Measurements from ENCODE around the gene ETNPPL.

ETNPPL gene

DNA sequence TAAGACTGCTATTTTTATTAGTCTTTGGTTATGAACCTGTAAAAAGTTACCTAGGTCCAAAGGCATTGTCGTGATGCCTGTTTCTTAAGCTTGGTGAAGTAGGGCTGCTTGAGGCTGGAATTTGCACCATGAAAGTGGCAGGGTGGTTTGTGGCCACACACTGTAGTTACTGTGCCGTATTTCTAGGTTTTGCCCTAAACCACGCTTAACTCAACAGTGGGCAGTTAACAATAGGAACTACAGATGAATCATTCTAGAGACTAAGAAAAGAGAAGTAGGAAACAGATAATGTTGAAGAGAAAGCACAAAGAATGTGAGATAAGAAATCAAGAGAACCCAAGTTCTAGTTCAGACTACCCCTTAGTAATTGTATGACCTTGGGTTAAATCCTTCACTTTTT lies 11.5 kb downstream of the ETNPPL start:
- Histone ChIP-seq H3K36me3 (ENCODE audit: control insufficient read depth, low read depth, low read length) (no peaks in the 10 kb centered on the region), H3K27me3 (ENCODE audit: control insufficient read depth, insufficient read depth, low read length) (no peaks in the 10 kb centered on the region), H3K9ac (ENCODE audit: low read length) (no peak overlapping the region), H3K9me3 (ENCODE audit: control insufficient read depth, low read depth, low read length) (no peaks in the 10 kb centered on the region), H3K4me1 (ENCODE audit: control insufficient read depth, low read depth, low read length) (no peaks in the 10 kb centered on the region), H3K27ac (ENCODE audit: low read length) (no peak overlapping the region), H3K4me3 (ENCODE audit: low read length) (no peak overlapping the region)

- H3K27me3 ChIP-seq (ENCODE audit: control insufficient read depth, insufficient read depth, low read length): no peaks in the 10 kb centered on the region
- H3K36me3 ChIP-seq (ENCODE audit: control insufficient read depth, low read depth, low read length): no peaks in the 10 kb centered on the region
Measured at GRCh38 chr4:108749119-108749518, 13.7 kb downstream of the ETNPPL start.

GRCh38 chr4:108746511-108746910 lies 16.3 kb downstream of the ETNPPL start:
- Histone ChIP-seq H3K27ac (ENCODE audit: low read length) (no peak overlapping the region), H3K36me3 (ENCODE audit: control insufficient read depth, low read depth, low read length) (no peaks in the 10 kb centered on the region), H3K9ac (ENCODE audit: low read length) (no peak overlapping the region), H3K4me1 (ENCODE audit: control insufficient read depth, low read depth, low read length) (no peaks in the 10 kb centered on the region), H3K27me3 (ENCODE audit: control insufficient read depth, insufficient read depth, low read length) (no peaks in the 10 kb centered on the region), H3K9me3 (ENCODE audit: control insufficient read depth, low read depth, low read length) (no peaks in the 10 kb centered on the region), H3K4me3 (ENCODE audit: low read length) (no peak overlapping the region)

More at GRCh38 chr4:108749119-108749518, 13.7 kb downstream of the ETNPPL start:
- Histone ChIP-seq H3K4me3 (ENCODE audit: low read length) (no peak overlapping the region), H3K4me1 (ENCODE audit: control insufficient read depth, low read depth, low read length) (no peaks in the 10 kb centered on the region), H3K9ac (ENCODE audit: low read length) (no peak overlapping the region), H3K9me3 (ENCODE audit: control insufficient read depth, low read depth, low read length) (no peaks in the 10 kb centered on the region), H3K27ac (ENCODE audit: low read length) (no peak overlapping the region)

DNA sequence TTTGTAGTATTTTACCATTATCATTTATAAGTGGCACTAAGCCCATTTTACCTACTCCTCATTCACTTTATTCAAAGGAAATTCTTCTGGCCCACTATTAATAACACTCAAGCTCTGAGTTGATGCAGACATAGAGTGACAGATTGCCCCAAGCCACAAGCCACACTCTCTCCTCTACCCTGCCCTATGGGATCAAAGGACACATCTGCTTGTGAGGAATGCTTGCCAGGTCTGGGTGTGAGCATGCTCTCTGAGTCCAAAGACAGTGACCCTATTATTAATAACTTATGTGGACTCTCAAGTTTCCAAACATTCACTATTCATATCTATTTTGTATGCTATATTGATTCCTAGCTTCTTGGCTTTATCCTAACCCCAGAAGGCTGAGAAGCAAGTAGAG lies 18.5 kb downstream of the ETNPPL start:
- Histone ChIP-seq H3K9ac (ENCODE audit: low read length) (no peak overlapping the region), H3K36me3 (ENCODE audit: control insufficient read depth, low read depth, low read length) (no peaks in the 10 kb centered on the region), H3K27me3 (ENCODE audit: control insufficient read depth, insufficient read depth, low read length) (no peaks in the 10 kb centered on the region), H3K4me3 (ENCODE audit: low read length) (no peak overlapping the region), H3K27ac (ENCODE audit: low read length) (no peak overlapping the region), H3K9me3 (ENCODE audit: control insufficient read depth, low read depth, low read length) (no peaks in the 10 kb centered on the region), H3K4me1 (ENCODE audit: control insufficient read depth, low read depth, low read length) (no peaks in the 10 kb centered on the region)

- no peak overlapping the region for H3K27ac ChIP-seq (ENCODE audit: low read length)
- no peak overlapping the region for H3K9ac ChIP-seq (ENCODE audit: low read length)
- no peaks in the 10 kb centered on the region for H3K4me1 ChIP-seq (ENCODE audit: control insufficient read depth, low read depth, low read length)
- no peaks in the 10 kb centered on the region for H3K27me3 ChIP-seq (ENCODE audit: control insufficient read depth, insufficient read depth, low read length)
- H3K9me3 ChIP-seq (ENCODE audit: control insufficient read depth, low read depth, low read length): no peaks in the 10 kb centered on the region
- no peak overlapping the region for H3K4me3 ChIP-seq (ENCODE audit: low read length)
- H3K36me3 ChIP-seq (ENCODE audit: control insufficient read depth, low read depth, low read length): no peaks in the 10 kb centered on the region
Measured at GRCh38 chr4:108742451-108743420, 20.1 kb downstream of the ETNPPL start.

GRCh38 chr4:108738003-108738706 lies 24.7 kb downstream of the ETNPPL start:
- Histone ChIP-seq H3K4me3 (ENCODE audit: low read length) (no peak overlapping the region), H3K9ac (ENCODE audit: low read length) (no peak overlapping the region), H3K36me3 (ENCODE audit: control insufficient read depth, low read depth, low read length) (no peaks in the 10 kb centered on the region), H3K4me1 (ENCODE audit: control insufficient read depth, low read depth, low read length) (no peaks in the 10 kb centered on the region), H3K27me3 (ENCODE audit: control insufficient read depth, insufficient read depth, low read length) (no peaks in the 10 kb centered on the region), H3K9me3 (ENCODE audit: control insufficient read depth, low read depth, low read length) (no peaks in the 10 kb centered on the region), H3K27ac (ENCODE audit: low read length) (no peak overlapping the region)

- H3K27me3 ChIP-seq (ENCODE audit: control insufficient read depth, insufficient read depth, low read length): no peaks in the 10 kb centered on the region
- no peaks in the 10 kb centered on the region for H3K4me1 ChIP-seq (ENCODE audit: control insufficient read depth, low read depth, low read length)
- H3K4me3 ChIP-seq (ENCODE audit: low read length): no peak overlapping the region
- H3K9me3 ChIP-seq (ENCODE audit: control insufficient read depth, low read depth, low read length): peaks cover 10% of the 10 kb centered on the region
- no peaks in the 10 kb centered on the region for H3K36me3 ChIP-seq (ENCODE audit: control insufficient read depth, low read depth, low read length)
- H3K27ac ChIP-seq (ENCODE audit: low read length): no peak overlapping the region
- H3K9ac ChIP-seq (ENCODE audit: low read length): no peak overlapping the region
Measured at GRCh38 chr4:108731006-108731405, 31.8 kb downstream of the ETNPPL start.

- H3K9me3 ChIP-seq (ENCODE audit: control insufficient read depth, low read depth, low read length): peaks cover 11% of the 10 kb centered on the region
- H3K36me3 ChIP-seq (ENCODE audit: control insufficient read depth, low read depth, low read length): no peaks in the 10 kb centered on the region
- H3K9ac ChIP-seq (ENCODE audit: low read length): no peak overlapping the region
- no peaks in the 10 kb centered on the region for H3K4me1 ChIP-seq (ENCODE audit: control insufficient read depth, low read depth, low read length)
- no peak overlapping the region for H3K27ac ChIP-seq (ENCODE audit: low read length)
- H3K27me3 ChIP-seq (ENCODE audit: control insufficient read depth, insufficient read depth, low read length): no peaks in the 10 kb centered on the region
- no peak overlapping the region for H3K4me3 ChIP-seq (ENCODE audit: low read length)
Measured at GRCh38 chr4:108730579-108730978, 32.3 kb downstream of the ETNPPL start.

- H3K27ac ChIP-seq (ENCODE audit: low read length): no peak overlapping the region
- no peaks in the 10 kb centered on the region for H3K4me1 ChIP-seq (ENCODE audit: control insufficient read depth, low read depth, low read length)
- H3K36me3 ChIP-seq (ENCODE audit: control insufficient read depth, low read depth, low read length): no peaks in the 10 kb centered on the region
- H3K4me3 ChIP-seq (ENCODE audit: low read length): no peak overlapping the region
- no peaks in the 10 kb centered on the region for H3K27me3 ChIP-seq (ENCODE audit: control insufficient read depth, insufficient read depth, low read length)
- H3K9me3 ChIP-seq (ENCODE audit: control insufficient read depth, low read depth, low read length): peaks cover 20% of the 10 kb centered on the region
- H3K9ac ChIP-seq (ENCODE audit: low read length): no peak overlapping the region
Measured at GRCh38 chr4:108729731-108730130, 33.1 kb downstream of the ETNPPL start.

DNA sequence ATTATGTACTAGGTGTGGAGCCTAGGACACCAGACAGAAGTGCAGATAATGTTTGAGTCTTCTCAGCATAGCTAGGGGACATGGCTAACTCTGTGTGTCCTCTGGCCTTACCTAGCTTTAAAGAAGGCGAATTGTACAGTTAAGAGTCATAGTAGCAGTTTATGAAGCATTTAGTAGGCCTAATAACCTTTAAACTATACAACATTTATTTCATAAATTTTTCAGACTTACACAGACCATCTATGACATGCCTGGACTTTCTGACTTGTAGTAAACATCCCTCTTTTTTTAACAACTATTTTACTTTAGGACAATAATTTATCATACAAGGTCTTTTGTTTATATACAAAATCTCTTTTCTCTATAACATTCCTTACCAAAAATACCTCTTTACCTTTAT lies 37.4 kb downstream of the ETNPPL start:
- Histone ChIP-seq H3K9ac (ENCODE audit: low read length) (no peak overlapping the region), H3K9me3 (ENCODE audit: control insufficient read depth, low read depth, low read length) (peaks cover 29% of the 10 kb centered on the region), H3K27me3 (ENCODE audit: control insufficient read depth, insufficient read depth, low read length) (no peaks in the 10 kb centered on the region), H3K27ac (ENCODE audit: low read length) (no peak overlapping the region), H3K4me3 (ENCODE audit: low read length) (no peak overlapping the region), H3K4me1 (ENCODE audit: control insufficient read depth, low read depth, low read length) (no peaks in the 10 kb centered on the region), H3K36me3 (ENCODE audit: control insufficient read depth, low read depth, low read length) (no peaks in the 10 kb centered on the region)

GRCh38 chr4:108717386-108717785 lies 45.5 kb downstream of the ETNPPL start:
- Histone ChIP-seq H3K27me3 (ENCODE audit: control insufficient read depth, insufficient read depth, low read length) (no peaks in the 10 kb centered on the region), H3K4me3 (ENCODE audit: low read length) (no peak overlapping the region), H3K9ac (ENCODE audit: low read length) (no peak overlapping the region), H3K9me3 (ENCODE audit: control insufficient read depth, low read depth, low read length) (no peaks in the 10 kb centered on the region), H3K36me3 (ENCODE audit: control insufficient read depth, low read depth, low read length) (no peaks in the 10 kb centered on the region), H3K4me1 (ENCODE audit: control insufficient read depth, low read depth, low read length) (peaks cover 9% of the 10 kb centered on the region), H3K27ac (ENCODE audit: low read length) (no peak overlapping the region)
